GM23338 (cell line): ENCODE data around the gene RGP1. TPM values are rescaled to one million over a fixed set of nuclear protein-coding genes. Genes with fewer than 3 reads are reported as not detected.

Source experiments
- ATAC-seq: fragments of 200-7000 bp; cut with Tn5 transposase; 3 replicates; pipeline ENCODE4 v1.9.1; 2020
- DNase-seq: peaks from one replicate; pipeline ENCODE4 v3.0.0-alpha.2; 2015; ENCODE audit warnings: low spot score
- H2AFZ ChIP-seq: fragments of 200-600 bp; sonication (generic); 2 replicates; pipeline ENCODE4 v1.8.0; 2016; ENCODE audit warnings: antibody characterized with exemption, mild to moderate bottlenecking, moderate library complexity
- H3F3A ChIP-seq: fragments of 200-600 bp; sonication (generic); replicated peaks from 2 replicates; pipeline ENCODE4 v1.8.0; 2017; ENCODE audit warnings: antibody characterized with exemption, mixed run types, low read depth
- H3K27ac ChIP-seq: fragments of 200-600 bp; sonication (generic); 2 replicates; pipeline ENCODE4 v1.6.1; 2016; ENCODE audit warnings: low read depth
- H3K27me3 ChIP-seq: fragments of 200-600 bp; sonication (generic); 2 replicates; pipeline ENCODE4 v1.8.0; 2016; ENCODE audit warnings: mild to moderate bottlenecking, mixed run types, moderate library complexity; ENCODE audit not compliant: insufficient read depth
- H3K36me3 ChIP-seq: fragments of 200-600 bp; sonication (generic); 2 replicates; pipeline ENCODE4 v1.8.0; 2016; ENCODE audit warnings: mild to moderate bottlenecking; ENCODE audit not compliant: insufficient read depth
- H3K4me1 ChIP-seq: fragments of 200-600 bp; sonication (generic); 2 replicates; pipeline ENCODE4 v1.8.0; 2016; ENCODE audit warnings: mild to moderate bottlenecking, moderate library complexity; ENCODE audit not compliant: insufficient read depth
- H3K4me2 ChIP-seq: fragments of 200-600 bp; sonication (generic); 2 replicates; pipeline ENCODE4 v1.7.1; 2017; ENCODE audit warnings: mixed run types
- H3K4me3 ChIP-seq: fragments of 200-600 bp; sonication (generic); 2 replicates; pipeline ENCODE4 v1.6.1; 2016; ENCODE audit warnings: mixed run types
- H3K79me2 ChIP-seq: fragments of 200-600 bp; sonication (generic); replicated peaks from 2 replicates; pipeline ENCODE4 v1.8.0; 2017; ENCODE audit warnings: mild to moderate bottlenecking; ENCODE audit not compliant: insufficient read depth
- H3K9me2 ChIP-seq: fragments of 200-600 bp; sonication (generic); 2 replicates; pipeline ENCODE4 v1.8.0; 2017; ENCODE audit not compliant: insufficient read depth
- H4K20me1 ChIP-seq: fragments of 200-600 bp; sonication (generic); replicated peaks from 2 replicates; pipeline ENCODE4 v1.8.0; 2017; ENCODE audit warnings: mild to moderate bottlenecking; ENCODE audit not compliant: insufficient read depth
- H3K27ac Mint-ChIP-seq: 2 replicates; pipeline ENCODE4 v1.8.0; 2020; ENCODE audit warnings: inconsistent platforms, mild to moderate bottlenecking, moderate library complexity, mixed read lengths
- H3K27me3 Mint-ChIP-seq: 3 replicates; pipeline ENCODE4 v1.8.0; 2022; ENCODE audit warnings: low read depth, mild to moderate bottlenecking, moderate library complexity, mixed read lengths, inconsistent platforms; ENCODE audit not compliant: insufficient read depth, poor library complexity
- H3K36me3 Mint-ChIP-seq: 3 replicates; pipeline ENCODE4 v1.8.0; 2021; ENCODE audit warnings: low read depth, mild to moderate bottlenecking, inconsistent platforms, moderate library complexity, mixed read lengths
- H3K4me1 Mint-ChIP-seq: 3 replicates; pipeline ENCODE4 v1.8.0; 2020; ENCODE audit warnings: mild to moderate bottlenecking, inconsistent platforms, mixed read lengths
- H3K4me3 Mint-ChIP-seq: 3 replicates; pipeline ENCODE4 v1.8.0; 2021; ENCODE audit warnings: moderate library complexity, mild to moderate bottlenecking, inconsistent platforms, mixed read lengths
- H3K9me3 Mint-ChIP-seq: 3 replicates; pipeline ENCODE4 v1.8.0; 2020; ENCODE audit warnings: moderate library complexity, mild to moderate bottlenecking, inconsistent platforms, mixed read lengths
- CREB1 ChIP-seq: fragments of 250-450 bp; sonication (Bioruptor Pico); IDR thresholded peaks from 2 replicates; pipeline ENCODE4 v1.5.0; 2020; ENCODE audit warnings: low read depth, mild to moderate bottlenecking, moderate library complexity
- CTCF ChIP-seq, 2 experiments: fragments of 200-600 bp in 1 of 2; sonication (generic) in 1 of 2; conservative IDR thresholded peaks; 2 replicates each; pipeline versions ENCODE4 v1.5.1 to v1.6.1; 2016 to 2017; ENCODE audit warnings: antibody characterized with exemption in 2 of 2, low read depth in 2 of 2, mild to moderate bottlenecking in 2 of 2, moderate library complexity in 1 of 2
- ETS1 ChIP-seq: IDR thresholded peaks from 2 replicates; pipeline ENCODE4 v1.6.1; 2016; ENCODE audit warnings: antibody characterized with exemption
- EZH2 ChIP-seq: fragments of 200-600 bp; sonication (generic); IDR thresholded peaks from one replicate; pipeline ENCODE4 v1.8.0; 2017; ENCODE audit warnings: antibody characterized with exemption, mild to moderate bottlenecking, low read depth; ENCODE audit not compliant: unreplicated experiment
- EZH2phosphoT487 ChIP-seq: fragments of 200-600 bp; sonication (generic); IDR thresholded peaks from one replicate; pipeline ENCODE4 v1.8.1; 2018; ENCODE audit warnings: antibody characterized with exemption; ENCODE audit not compliant: unreplicated experiment
- JUNB ChIP-seq: IDR thresholded peaks from one replicate; pipeline ENCODE4 v1.6.1; 2016; ENCODE audit warnings: antibody characterized with exemption; ENCODE audit not compliant: unreplicated experiment
- NANOG ChIP-seq: IDR thresholded peaks from 2 replicates; pipeline ENCODE4 v1.6.1; 2016; ENCODE audit warnings: antibody characterized with exemption, borderline replicate concordance
- POLR2AphosphoS5 ChIP-seq: IDR thresholded peaks from 2 replicates; pipeline ENCODE4 v1.6.1; 2016; ENCODE audit warnings: antibody characterized with exemption, low read depth
- REST ChIP-seq: IDR thresholded peaks from one replicate; pipeline ENCODE4 v1.6.1; 2018; ENCODE audit warnings: antibody characterized with exemption; ENCODE audit not compliant: unreplicated experiment
- STAT1 ChIP-seq: IDR thresholded peaks from one replicate; pipeline ENCODE4 v1.6.1; 2016; ENCODE audit warnings: antibody characterized with exemption; ENCODE audit not compliant: unreplicated experiment
- ZNF114 ChIP-seq: fragments of 250-450 bp; sonication (Bioruptor Pico); IDR thresholded peaks from 2 replicates; pipeline ENCODE4 v1.5.0; 2020; ENCODE audit warnings: mild to moderate bottlenecking, moderate library complexity
- ZNF331 ChIP-seq: fragments of 250-450 bp; sonication (Bioruptor Pico); IDR thresholded peaks from 2 replicates; pipeline ENCODE4 v1.5.0; 2020; ENCODE audit warnings: low read depth, mild to moderate bottlenecking, moderate library complexity
- ZNF462 ChIP-seq: fragments of 250-450 bp; sonication (Bioruptor Pico); IDR thresholded peaks from 2 replicates; pipeline ENCODE4 v1.5.0; 2020; ENCODE audit warnings: mild to moderate bottlenecking, moderate library complexity
- polyA plus RNA-seq: library from polyadenylated mRNA; unstranded; fragments of >200 nt; fragmentation: Nextera tagmentation; extraction: Ambion mirVana; gene quantifications from 2 replicates; pipeline ENCODE4 v1.2.1, GENCODE V29; 2016
- total RNA-seq: library from RNA; depleted of rRNA; stranded (reverse); fragments of >200 nt; shearing (Covaris generic); gene quantifications from 2 replicates; pipeline ENCODE4 v1.2.3, GENCODE V29; 2014

RGP1 gene
- total and polyA plus RNA-seq, 2 experiments from 2014 or later, result 2.8 to 16.0 TPM

- no peaks in the 10 kb centered on the region for H3K9me3 Mint-ChIP-seq
- Histone ChIP-seq H3K4me1 (no peaks in the 10 kb centered on the region), H4K20me1 (no peaks in the 10 kb centered on the region), H3F3A (no peaks in the 10 kb centered on the region), H3K27ac (no peak overlapping the region), H3K4me3 (no peak overlapping the region), H3K9me2 (no peaks in the 10 kb centered on the region), H3K79me2 (no peaks in the 10 kb centered on the region), H3K36me3 (peaks cover 35% of the 10 kb centered on the region), H2AFZ (no peak overlapping the region), H3K4me2 (no peak overlapping the region), H3K27me3 (no peaks in the 10 kb centered on the region)
- H3K36me3 Mint-ChIP-seq, result peaks cover 44% of the 10 kb centered on the region
- no peak for DNase-seq
- no peaks in the 10 kb centered on the region for H3K4me1 Mint-ChIP-seq
- TF ChIP-seq CREB1 (CRISPR knock-in tag), result no peak
- no peak for TF ChIP-seq ZNF462 (CRISPR knock-in tag)
- no peak for TF ChIP-seq EZH2phosphoT487
- no peak for TF ChIP-seq NANOG
- no peak for TF ChIP-seq JUNB
- TF ChIP-seq STAT1, result no peak
- no peak for TF ChIP-seq POLR2AphosphoS5
- no peak for TF ChIP-seq ZNF331 (CRISPR knock-in tag)
- TF ChIP-seq ETS1, result no peak
- TF ChIP-seq ZNF114 (CRISPR knock-in tag), result no peak
- TF ChIP-seq REST, result no peak
- TF ChIP-seq EZH2, result no peak
- no peak for TF ChIP-seq CTCF (conservative IDR thresholded peaks at IDR 0.05; ENCODE audit: low read depth in 2 of 2)
- H3K4me3 Mint-ChIP-seq, result no peak overlapping the region
- H3K27ac Mint-ChIP-seq, result no peak overlapping the region
- no peak for ATAC-seq
- H3K27me3 Mint-ChIP-seq, result peaks cover 6% of the 10 kb centered on the region
These were observed 43.7 kb upstream of the RGP1 start for GRCh38 chr9:35705372-35705771.
